GM18520 (cell line): ENCODE data around the gene GLYR1.

ENCODE experiments used
- ATAC-seq: cut with Tn5 transposase; IDR thresholded peaks from one replicate; pipeline ENCODE4 v1.9.1; 2021; ENCODE audit not compliant: unreplicated experiment

The GLYR1 gene

DNA sequence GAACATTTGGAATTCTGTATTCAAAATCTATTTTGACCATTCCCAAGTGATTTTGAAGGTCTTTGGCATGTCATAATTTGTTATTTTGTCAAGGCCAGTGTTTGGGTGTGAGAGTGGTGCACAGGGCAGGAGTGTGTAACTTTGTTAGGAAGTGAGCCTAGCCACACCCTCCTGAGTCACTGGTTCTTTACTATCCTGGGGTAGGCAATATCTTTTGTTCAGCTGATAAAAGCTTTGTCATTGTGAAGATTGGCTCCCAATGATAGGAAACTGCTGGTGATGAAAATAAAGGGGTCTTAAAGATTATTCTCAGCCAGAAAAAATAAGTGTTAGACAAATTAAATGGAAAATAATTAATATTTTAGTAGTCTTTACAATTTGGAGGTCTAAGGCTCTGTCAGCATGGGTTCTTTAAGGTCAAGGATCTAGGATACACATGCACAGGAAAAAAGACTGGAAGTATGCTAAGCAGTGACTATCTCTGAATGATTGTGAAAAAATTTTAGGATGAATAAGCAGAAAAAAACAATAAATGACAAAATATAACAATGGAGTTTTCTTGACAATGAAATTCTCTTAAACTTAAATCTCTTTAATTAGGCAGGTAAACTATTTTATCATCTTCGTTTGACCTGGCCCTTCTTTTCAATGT, 5.3 kb upstream of the GLYR1 start:
- no peak for ATAC-seq

- ATAC-seq, result no peak
Observed at GRCh38 chr16:4850211-4850610, 3.1 kb upstream of the GLYR1 start.

DNA sequence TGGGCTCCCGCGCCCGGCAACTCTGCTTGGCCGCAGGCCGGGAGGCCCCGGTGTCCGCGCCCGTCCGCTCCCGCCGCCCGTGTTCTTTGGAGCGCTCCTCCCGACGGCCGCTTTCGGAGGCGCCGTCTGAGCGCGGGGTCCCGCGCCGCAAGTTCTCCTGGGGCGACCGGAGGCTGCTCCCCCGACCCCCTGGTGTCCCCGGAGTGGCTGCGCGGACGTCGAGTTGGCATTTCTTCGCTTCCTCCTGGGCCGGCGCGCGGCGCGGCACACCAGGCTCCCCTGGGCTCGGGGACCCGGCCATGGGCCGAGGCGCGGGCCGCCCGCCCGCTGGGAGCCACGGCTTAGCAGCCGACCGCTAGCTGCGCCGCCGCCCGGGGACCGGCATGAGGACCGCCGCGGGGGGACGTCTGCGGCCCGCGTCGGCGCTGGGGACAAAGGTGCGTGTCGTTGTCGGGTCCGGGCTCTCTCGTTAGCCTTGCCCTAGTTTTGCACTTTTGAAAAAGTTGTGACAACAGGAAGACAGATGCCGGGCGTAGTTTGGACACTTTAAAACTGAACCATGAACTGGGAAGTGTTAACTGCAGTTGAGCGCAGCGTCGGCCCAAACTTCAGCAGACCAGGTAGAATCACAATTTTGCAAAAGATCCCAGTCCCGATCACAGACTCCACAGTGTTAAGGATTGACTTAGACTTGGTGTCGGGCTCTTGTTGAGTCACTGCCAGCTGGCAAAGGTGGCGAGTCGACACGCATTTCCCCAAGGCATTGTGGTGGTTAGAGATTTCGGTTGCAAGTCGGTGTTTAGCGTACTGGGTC, 893 bp upstream of the GLYR1 start:
- peak; percentile 5 for ATAC-seq

GRCh38 chr16:4846503-4846900, 586 bp downstream of the GLYR1 start:
- peak; percentile 4 for ATAC-seq

- ATAC-seq, result no peak
Observed at GRCh38 chr16:4840984-4841383, 6.1 kb downstream of the GLYR1 start.

DNA sequence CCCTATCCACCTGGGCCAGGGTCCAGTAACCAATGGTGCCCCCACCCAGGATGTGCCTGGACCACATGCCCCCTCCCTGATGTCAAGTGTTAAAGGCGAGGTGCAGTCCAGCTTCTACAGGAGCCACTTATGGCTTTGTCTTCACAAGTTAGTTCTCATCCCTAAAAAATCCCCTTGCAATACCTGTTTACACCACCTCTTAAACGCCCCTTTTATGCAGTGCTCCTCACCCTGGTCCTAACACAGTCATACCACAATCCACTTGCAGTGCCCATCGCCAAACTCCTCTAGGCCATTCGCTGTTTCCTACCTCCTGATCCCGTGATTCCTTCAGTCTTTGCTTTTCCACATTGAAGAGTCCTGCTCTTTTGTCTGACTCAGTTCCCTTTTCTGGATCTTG, 7.1 kb downstream of the GLYR1 start:
- no peak for ATAC-seq

DNA sequence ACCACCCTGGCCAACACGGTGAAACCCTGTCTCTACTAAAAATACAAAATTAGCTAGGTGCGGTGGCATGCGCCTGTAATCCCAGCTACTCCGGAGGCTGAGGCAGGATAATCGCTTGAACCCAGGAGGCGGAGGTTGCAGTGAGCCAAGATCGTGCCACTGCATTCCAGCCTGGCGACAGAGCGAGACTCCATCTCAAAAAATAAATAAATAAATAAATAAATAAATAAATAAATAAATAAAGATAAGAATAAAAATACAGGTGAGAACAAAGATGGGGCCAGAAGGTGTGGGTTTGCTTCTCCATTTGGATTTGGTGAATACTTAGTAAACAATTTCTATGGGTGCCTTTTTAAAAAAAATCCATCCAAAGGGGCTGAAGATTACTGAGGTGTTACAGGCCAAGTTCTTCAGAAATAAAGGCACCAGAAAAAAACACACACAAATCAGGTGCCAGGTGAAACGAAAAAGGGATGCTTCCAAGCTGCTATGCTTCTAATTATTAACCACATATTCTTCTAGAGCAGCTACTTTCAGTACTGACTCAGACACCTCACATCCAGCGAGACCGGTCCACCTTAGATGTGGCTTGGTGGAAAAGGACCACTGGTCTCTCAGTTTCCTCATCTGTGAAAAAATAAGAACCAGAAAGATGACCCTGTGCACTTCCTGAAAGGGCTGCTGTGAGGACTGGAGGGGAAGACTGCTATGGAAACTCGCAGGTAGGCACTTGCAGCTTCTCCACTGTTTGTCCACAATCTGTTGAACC, 9.2 kb downstream of the GLYR1 start:
- no peak for ATAC-seq

- ATAC-seq, result no peak
Observed at GRCh38 chr16:4836727-4837126, 10.4 kb downstream of the GLYR1 start.

DNA sequence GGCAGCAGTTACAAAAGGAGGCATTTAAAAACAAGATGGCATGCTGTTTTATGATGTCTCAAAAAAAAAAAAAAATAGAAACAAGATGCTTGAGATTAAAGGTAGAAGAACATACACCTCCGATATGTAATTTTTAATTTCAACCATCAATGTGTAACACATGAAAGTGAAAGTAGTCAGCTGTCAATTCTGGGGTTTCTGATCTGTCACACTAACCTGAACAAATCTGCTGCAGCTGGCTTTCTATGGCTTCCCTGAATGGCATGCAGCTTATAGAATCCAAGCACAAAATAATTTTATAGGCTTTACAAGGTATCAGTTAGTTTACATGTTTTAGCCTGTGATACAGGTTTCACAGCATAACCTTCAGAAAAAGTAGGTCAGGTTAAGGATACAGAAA, 13.5 kb downstream of the GLYR1 start:
- no peak for ATAC-seq

DNA sequence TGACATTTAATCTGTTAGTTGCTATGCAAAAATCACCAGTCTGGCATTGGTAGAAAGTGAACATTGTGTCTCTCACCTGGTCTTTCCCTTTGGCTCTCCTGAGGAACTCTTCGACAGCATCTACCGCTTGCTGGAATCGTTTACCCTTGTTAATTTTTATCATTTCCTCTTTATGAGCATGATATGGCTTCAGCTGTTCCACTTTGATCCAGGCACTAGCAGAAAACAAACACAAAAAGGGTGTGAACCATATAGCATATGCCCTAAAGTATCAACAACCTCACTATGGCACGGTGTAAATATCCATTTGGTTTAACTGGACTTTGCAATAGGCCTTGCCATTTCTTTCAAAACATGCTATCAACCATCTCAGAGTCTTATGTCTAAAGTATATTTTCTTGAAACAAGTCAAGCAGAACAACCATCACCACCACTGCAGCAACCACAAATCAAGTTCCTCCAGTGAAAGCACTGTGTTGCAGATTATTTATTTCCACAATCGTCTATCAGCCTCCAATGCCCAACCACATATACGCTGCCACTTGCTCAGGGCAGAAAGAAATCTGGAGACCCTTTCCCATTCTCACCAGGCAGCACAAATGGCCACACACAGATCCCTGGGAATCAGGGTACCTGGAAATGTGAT, 14.3 kb downstream of the GLYR1 start:
- no peak for ATAC-seq

- no peak for ATAC-seq
Observed at GRCh38 chr16:4831616-4832015, 15.5 kb downstream of the GLYR1 start.

- ATAC-seq, result no peak
Observed at GRCh38 chr16:4830408-4830807, 16.7 kb downstream of the GLYR1 start.

DNA sequence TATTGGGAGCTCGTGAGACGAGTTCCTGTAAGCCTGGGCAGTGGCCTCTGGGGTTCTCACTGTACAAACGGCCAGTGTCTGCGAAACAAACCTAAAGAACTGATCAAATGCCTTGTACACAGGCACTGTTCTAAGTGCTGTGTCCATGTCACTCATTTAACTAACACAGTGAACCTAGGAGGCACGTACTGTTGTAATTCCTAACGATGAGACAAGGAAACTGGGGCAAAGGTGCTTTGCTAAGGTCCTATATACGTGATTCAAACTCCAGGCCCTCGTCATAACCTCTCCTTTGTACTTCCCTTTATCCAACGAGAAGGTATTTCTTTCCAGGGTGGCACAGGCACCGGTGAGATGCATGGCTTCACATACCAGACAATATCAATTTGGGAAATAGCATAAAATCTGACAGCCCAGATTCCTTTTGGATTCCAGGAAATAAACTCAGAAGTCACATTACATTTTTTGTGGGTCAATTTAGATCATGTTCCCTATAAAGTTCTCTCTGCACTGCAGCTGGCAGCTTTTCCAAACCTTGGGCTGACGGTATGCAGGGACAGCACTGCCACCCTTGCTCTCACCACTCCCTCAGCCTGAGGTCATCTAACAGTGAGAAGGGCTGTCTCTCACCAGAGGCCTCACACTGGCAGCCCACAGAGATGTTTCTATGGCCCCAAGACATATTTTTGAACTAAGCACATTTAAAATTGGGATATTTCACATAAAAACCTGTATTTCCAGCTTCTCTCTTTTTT, 18.3 kb downstream of the GLYR1 start:
- no peak for ATAC-seq

DNA sequence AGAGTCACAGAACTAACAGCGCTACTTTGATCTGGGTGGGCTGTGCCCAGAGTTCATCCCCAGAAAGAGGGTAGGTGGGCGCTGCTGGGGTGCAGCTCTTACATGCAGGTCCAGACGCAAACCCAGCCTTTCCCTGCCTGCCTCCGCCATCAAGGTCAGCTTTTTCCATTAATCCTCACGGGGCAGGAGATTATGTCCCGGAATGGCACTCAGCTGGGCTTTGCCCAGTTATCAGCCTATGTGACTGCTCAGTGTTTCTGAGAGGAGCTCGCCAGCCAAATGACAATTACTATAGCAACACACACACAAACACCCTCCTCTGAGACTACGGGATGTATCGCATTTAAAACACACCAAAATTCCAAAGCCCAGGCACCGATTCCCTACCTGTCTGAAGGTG, 20.1 kb downstream of the GLYR1 start:
- ATAC-seq, result no peak

- no peak for ATAC-seq
Observed at GRCh38 chr16:4826526-4826925, 20.6 kb downstream of the GLYR1 start.

GRCh38 chr16:4825196-4825595, 21.9 kb downstream of the GLYR1 start:
- no peak for ATAC-seq

GRCh38 chr16:4820652-4821051, 26.4 kb downstream of the GLYR1 start:
- ATAC-seq, result no peak

DNA sequence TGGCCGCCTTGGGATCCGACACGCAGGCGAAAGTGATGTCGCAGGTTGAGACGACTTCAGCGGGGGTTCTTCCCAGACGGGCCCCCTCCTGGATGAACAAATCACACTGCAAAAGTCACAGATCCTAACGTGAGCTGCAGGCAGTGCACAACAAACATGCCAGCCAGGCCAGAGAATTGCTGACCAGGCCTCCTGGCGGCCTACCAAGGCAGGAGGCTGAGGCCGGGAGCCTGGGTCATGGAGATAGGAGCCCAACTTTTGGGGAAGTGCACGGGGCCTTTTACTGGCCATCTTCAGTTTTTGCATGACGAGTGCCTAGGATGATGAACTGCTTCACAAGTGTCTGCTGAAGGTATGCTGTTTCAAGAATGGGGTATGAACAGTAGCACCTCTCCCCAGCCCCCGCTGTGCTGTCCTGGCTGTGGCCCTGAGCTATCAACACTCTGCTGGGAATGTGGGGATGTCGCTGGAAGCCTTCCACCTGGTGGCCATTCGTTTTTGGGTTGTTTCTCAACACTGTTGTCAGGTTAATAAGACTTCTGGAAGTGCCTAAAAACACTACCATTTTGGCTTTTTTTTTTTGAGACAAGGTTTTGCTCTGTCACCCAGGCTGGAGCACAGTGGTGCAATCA, 32.4 kb downstream of the GLYR1 start:
- no peak for ATAC-seq

DNA sequence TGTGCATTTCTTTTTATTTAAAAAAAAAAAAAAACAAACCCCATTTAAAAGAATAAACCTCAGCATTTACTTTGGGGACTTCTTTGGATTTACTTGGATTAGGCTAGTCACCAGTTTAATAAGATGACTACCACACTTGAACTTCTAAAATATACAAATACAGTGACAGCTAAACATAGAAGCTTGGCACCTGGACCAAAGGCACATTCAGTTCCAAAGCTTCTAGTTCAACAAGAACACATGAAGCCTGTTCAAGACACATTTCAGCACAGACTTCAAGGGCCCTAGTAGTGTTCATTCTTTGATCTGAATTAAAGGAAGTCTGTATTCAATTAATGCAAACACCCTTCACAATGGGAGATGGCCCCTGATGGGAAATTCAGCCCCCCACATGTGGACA, 33.0 kb downstream of the GLYR1 start:
- no peak for ATAC-seq
